HG03460 (cell line): ENCODE results near the gene ACE2.

Experiments
- ATAC-seq: cut with Tn5 transposase; IDR thresholded peaks from one replicate; pipeline ENCODE4 v1.9.1; 2021; ENCODE audit not compliant: unreplicated experiment

Gene ACE2

GRCh38 chrX:15579778-15580747 lies 20.7 kb downstream of the ACE2 start:
- no peak for ATAC-seq

DNA sequence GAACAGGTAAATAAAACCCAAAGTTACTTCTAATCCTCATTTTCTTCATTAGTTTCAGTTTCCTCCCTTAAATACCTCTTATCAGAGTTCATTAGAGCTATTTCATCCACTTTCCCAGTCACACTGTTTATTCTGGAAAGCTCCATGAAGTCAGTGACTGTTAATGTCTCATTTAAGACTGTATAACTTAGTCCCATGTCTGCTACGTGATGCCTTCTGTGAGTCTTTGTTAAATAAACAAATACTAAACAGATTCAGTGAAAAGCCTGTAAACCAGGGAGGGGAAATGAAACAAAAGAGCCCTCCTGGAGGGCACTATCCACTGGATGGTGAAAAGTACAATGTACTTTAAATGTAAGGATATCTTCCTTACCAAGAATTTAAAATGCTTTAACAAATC lies 24.7 kb downstream of the ACE2 start:
- ATAC-seq = no peak

DNA sequence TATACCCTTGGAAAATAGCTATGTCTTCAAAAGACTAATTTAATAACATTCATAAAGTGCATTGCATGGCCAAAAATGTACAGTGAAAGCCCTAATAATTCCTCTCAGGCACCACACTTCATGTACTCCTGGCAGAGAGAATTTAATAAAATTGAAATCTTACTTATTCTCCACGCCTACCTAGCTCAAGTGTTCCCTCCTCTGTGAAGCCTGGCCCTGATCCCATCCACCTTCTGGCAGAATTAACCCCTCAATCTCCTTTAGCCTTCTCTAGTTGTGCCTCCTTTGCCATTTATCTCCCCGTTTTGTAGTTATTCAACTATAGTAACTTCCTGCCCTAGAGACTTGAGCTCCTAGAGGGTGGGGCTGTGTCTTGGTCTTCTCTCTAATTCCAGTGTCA lies 26.7 kb downstream of the ACE2 start:
- no peak for ATAC-seq

DNA sequence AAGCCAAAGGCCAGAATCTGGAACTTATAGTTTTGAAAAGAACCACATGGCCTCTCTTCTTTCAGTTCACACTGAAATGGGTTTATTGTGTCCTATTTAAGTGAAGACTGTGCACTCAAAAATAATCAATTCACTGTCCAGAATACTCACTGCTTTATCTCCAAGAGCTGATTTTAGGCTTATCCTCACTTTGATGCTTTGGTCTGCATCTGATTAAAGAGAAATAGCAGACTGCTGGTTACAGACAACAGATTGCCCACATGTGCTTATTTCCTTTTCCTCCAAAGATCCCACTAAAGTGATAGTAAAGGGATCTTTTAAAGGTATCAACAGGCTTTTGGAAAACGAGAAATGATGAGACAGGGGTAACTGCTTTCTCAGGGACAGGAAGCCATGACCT lies 30.6 kb downstream of the ACE2 start:
- no peak for ATAC-seq

GRCh38 chrX:15567886-15568616 lies 32.7 kb downstream of the ACE2 start:
- ATAC-seq = no peak

GRCh38 chrX:15567267-15567666 lies 33.5 kb downstream of the ACE2 start:
- no peak for ATAC-seq

- no peak for ATAC-seq
Measured at GRCh38 chrX:15566244-15566643, 34.5 kb downstream of the ACE2 start.

GRCh38 chrX:15564981-15565579 lies 35.7 kb downstream of the ACE2 start:
- ATAC-seq = no peak

DNA sequence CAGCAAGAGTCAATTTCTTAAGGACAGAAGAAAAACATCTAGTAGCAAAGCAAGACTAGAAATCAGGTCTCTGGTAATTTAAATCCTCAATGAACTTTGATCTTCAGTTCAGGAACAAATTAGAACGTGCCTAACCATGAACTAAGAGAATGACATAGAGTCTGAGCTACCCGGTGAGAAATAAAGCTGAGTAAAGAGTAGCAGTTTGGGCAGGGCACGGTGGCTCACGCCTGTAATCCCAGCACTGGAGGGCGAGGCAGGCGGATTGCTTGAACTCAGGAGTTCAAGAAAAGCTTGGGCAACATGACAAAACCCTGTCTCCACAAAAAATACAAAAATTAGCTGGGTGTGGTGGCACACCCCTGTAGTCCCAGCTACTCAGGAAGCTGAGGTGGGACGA lies 37.7 kb downstream of the ACE2 start:
- ATAC-seq = no peak

GRCh38 chrX:15560924-15561323 lies 39.8 kb downstream of the ACE2 start:
- ATAC-seq = no peak

- no peak for ATAC-seq
Measured at GRCh38 chrX:15559227-15559626, 41.5 kb downstream of the ACE2 start.

GRCh38 chrX:15549189-15550012 lies 51.4 kb downstream of the ACE2 start:
- no peak for ATAC-seq

DNA sequence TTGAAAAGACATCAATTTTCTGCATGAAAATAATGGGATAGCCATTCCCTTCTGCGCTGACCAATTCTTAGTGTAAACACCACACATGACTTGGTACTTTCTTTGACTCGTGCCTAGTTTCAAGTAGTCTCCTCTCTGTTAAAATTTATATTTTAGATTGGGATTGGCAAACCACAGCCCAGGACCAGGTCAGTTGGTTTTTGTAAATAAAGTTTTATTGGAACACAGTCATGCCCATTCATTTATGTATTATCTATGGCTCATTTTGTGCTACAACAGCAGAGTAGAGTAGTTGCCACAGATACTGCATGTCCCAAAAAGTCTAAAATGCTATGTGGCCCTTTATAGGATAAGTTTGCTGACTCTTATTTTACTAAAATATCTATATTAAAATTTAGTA lies 53.4 kb downstream of the ACE2 start:
- ATAC-seq = no peak

- no peak for ATAC-seq
Measured at GRCh38 chrX:15546745-15547144, 54.0 kb downstream of the ACE2 start.

DNA sequence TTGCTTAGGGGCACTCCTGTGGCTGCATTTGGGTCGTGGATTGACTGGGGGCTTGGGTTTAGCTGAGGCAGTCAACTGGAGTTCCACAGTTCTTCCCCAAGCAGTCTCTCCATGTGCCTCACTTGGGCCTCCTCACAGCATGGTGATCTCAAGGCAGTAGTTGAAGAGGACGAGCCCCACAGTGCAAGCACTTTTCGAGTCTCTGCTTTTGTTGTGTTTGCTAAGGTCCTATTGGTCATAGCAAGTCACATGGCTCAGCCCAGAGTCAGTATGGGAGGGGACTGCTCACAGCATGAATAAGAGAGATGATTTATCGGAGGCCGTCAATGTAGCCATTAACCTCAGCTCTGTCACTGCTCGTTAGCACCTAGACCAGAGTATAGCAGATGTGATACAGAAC lies 70.4 kb downstream of the ACE2 start:
- no peak for ATAC-seq

- no peak for ATAC-seq
Measured at GRCh38 chrX:15529165-15529564, 71.6 kb downstream of the ACE2 start.

DNA sequence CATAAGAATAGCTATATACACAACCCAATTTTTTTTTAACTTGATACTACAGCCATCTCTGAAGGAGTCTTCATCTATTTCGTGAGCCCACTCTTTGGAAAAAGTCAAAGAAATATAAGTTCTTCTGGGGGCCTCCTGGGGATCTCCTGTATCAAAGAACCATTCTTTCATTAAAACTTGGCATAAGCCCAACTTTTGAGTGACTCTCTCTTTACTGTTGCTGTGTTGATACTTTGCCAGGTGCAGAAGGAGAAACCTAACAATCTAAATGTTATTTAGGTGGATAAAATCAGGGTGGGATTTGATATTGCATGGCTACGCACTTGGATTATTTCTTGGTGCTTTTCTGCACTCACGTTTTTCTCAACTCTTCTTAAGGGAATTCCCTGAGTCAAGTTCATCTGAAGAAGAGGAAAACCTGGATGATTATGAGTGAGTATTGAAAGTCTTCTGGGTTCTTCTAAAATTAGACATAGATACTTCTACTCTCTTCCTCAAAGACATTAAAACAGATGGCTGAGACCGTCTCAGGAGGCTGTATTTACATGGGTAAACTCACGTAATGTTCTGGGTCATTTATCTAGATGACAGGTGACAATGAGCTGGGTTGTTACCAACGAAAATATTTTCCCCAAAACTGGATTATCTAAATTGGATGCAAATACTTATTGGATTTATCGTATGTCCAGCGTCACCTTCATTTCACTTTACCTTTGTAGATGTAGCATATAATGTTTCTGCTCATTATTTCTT lies 74.9 kb downstream of the ACE2 start:
- ATAC-seq = no peak

GRCh38 chrX:15524417-15524816 lies 76.3 kb downstream of the ACE2 start:
- no peak for ATAC-seq

DNA sequence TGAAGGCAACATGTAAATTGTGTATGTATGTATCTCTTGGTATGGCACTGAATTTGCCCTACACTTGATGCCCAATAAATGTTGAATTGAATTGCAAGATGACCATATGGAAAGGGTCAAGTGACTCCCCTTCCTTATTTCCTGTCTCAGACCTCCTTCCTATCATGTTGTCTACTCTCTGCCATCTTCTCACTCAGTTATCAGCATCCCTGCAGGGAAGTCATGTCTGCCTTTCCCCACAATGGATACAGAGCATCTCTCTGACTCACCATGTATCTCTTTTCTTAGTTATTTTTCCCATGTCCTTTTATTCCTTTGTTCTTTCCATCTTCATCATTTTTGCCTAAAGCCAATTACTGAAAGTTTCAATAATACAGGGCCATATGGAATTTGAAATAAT lies 77.7 kb downstream of the ACE2 start:
- no peak for ATAC-seq

DNA sequence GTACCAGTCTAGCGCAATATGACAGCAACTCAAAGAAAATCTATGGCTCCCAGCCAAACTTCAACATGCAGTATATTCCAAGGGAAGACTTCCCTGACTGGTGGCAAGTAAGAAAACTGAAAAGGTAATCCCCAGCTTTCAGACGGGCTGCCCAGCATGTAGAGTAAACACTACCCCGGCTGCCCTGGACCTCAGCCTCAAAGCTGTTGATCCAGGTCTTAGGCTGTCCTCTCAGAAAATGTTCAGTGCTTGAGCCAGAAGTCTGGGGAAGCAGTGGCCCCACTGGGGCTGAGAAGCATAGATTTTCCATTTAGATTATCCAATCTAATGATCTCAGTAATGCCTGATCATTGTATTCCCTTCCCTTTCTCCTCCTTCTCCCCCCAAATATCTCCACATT lies 78.3 kb downstream of the ACE2 start:
- ATAC-seq = no peak
